Measurements from ENCODE around the gene MAP1LC3B2. TPM values are rescaled to one million over a fixed set of nuclear protein-coding genes. Genes with fewer than 3 reads are reported as not detected.

Gene MAP1LC3B2
- total and polyA plus RNA-seq, 2 of the 13 experiments (the other 11 are each of a cell fraction or from before 2014, with no cell fraction given): 0.60 to 2.2 TPM

GRCh38 chr12:116529048-116529447 lies 30.1 kb upstream of the MAP1LC3B2 start (continued):
- no peak for TF ChIP-seq YEATS2 (CRISPR knock-in tag; IDR thresholded peaks at IDR 0.05; ENCODE audit: borderline replicate concordance)
- TF ChIP-seq EED (CRISPR knock-in tag; IDR thresholded peaks at IDR 0.05): no peak
- no peak for TF ChIP-seq ZNF770 (CRISPR knock-in tag; IDR thresholded peaks at IDR 0.05)
- no peak for TF ChIP-seq MTF1 (CRISPR knock-in tag; IDR thresholded peaks at IDR 0.05)
- no peak for TF ChIP-seq ZBED4 (CRISPR knock-in tag; IDR thresholded peaks at IDR 0.05; ENCODE audit: borderline replicate concordance)
- TF ChIP-seq CBX1 (IDR thresholded peaks at IDR 0.05; ENCODE audit: low read depth): no peak
- no peak for TF ChIP-seq ZNF101 (CRISPR knock-in tag; IDR thresholded peaks at IDR 0.05; ENCODE audit: borderline replicate concordance, low read depth)
- TF ChIP-seq ZBTB43 (CRISPR knock-in tag; conservative IDR thresholded peaks at IDR 0.05): no peak
- TF ChIP-seq ZNF629 (CRISPR knock-in tag; conservative IDR thresholded peaks at IDR 0.05): no peak
- TF ChIP-seq KDM3A (CRISPR knock-in tag; IDR thresholded peaks at IDR 0.05; ENCODE audit: low read depth): no peak
- TF ChIP-seq ZBTB40 (IDR thresholded peaks at IDR 0.05): no peak
- TF ChIP-seq ZBTB40 (CRISPR knock-in tag; IDR thresholded peaks at IDR 0.05): no peak
- no peak for TF ChIP-seq SIN3A (IDR thresholded peaks at IDR 0.05; ENCODE audit: borderline replicate concordance, low read depth, low read length)
- TF ChIP-seq MEIS1 (CRISPR knock-in tag; IDR thresholded peaks at IDR 0.05; ENCODE audit: borderline replicate concordance): no peak
